Activated CD8-positive, alpha-beta memory T cell treated with anti-CD3 and anti-CD28 coated beads, Interleukin-2, amount 50 U/mL, for 4 hours (primary cell): ENCODE data around the gene JAKMIP1.

Experiments used
- DNase-seq: peaks from one replicate; pipeline ENCODE4 v3.0.0-alpha.2; 2020

The JAKMIP1 gene

GRCh38 chr4:5979981-5980380 is 220.4 kb downstream of the JAKMIP1 start:
- DNase-seq: no peak

DNA sequence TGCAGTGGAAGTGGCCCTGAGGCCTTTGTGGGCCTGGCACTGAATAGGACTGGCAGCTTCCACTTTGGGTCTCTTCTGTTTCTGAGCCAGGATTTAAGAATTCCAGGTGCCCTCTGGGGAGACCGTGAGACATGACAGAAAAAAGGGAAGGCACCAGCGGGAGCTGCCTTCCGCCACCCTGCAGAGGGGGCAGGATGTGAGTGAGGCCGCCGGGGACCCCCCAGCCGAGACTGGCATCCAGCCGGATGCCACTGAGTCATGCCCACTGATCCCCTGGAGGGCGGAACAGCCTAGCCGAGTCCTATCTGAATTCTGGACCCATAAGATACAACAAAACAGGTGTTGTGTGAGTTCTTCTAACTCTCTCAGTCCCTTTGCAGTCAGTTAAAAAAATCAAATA is 223.4 kb downstream of the JAKMIP1 start:
- no peak for DNase-seq

GRCh38 chr4:5976431-5976830 is 223.9 kb downstream of the JAKMIP1 start:
- no peak for DNase-seq
